Gastrocnemius medialis (tissue), 4 donors: ENCODE results near the gene PPP6R3.

Experiments used
- CTCF ChIP-seq, 5 experiments: fragments of 450-650 bp in 3 of 5; fragments of 200-600 bp in 2 of 5; sonication (generic) in 2 of 5; IDR thresholded peaks in 4 of 5; conservative IDR thresholded peaks in 1 of 5; 1 replicate in 4 of 5; 2 replicates in 1 of 5; pipeline ENCODE4 v1.5.1; 2016 to 2019; ENCODE audit warnings: antibody characterized with exemption in 5 of 5, mild to moderate bottlenecking in 3 of 5, moderate library complexity in 3 of 5
- POLR2A ChIP-seq, 2 donors: fragments of 450-650 bp; IDR thresholded peaks; one replicate each; pipeline ENCODE4 v1.6.1; 2017; ENCODE audit warnings: antibody characterized with exemption in 2 of 2, mild to moderate bottlenecking in 2 of 2, moderate library complexity in 2 of 2

GRCh38 chr11:68660066-68660810 is 199.7 kb downstream of the PPP6R3 start:
- no peak for TF ChIP-seq POLR2A (IDR thresholded peaks at IDR 0.05)
- no peak for TF ChIP-seq CTCF (IDR thresholded peaks at IDR 0.05 in 4 of 5, conservative IDR thresholded peaks at IDR 0.05 in 1 of 5)
